HG03439 (cell line): ENCODE results near the gene ERBB3.
"Not testable (repeated sequence)": the region's sequence is repeated elsewhere in the genome, so short reads cannot be mapped to it uniquely, and the experiment has no call there.

Source experiments
- ATAC-seq: cut with Tn5 transposase; IDR thresholded peaks from one replicate; pipeline ENCODE4 v1.9.1; 2021; ENCODE audit warnings: mild to moderate bottlenecking, moderate library complexity; ENCODE audit not compliant: unreplicated experiment

Gene ERBB3

DNA sequence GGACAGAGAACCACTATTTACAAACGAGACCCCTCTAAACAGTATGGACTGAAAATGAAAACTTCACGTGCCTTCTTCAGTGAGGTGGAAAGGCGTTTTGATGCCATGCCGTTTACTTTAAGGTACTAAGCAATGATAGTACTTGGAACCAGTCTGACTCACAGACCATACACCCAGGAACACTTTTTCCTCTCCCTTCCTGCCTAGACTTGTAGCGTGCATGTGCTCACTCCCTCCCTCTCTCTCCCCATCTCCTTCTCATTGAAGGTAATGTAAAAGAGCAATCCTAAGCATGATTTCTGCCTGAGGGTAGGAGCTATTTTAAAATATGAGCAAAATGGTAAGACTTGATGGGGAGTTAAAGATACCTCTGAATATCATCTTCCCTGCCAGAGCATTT lies 30.6 kb downstream of the ERBB3 start:
- no peak for ATAC-seq

DNA sequence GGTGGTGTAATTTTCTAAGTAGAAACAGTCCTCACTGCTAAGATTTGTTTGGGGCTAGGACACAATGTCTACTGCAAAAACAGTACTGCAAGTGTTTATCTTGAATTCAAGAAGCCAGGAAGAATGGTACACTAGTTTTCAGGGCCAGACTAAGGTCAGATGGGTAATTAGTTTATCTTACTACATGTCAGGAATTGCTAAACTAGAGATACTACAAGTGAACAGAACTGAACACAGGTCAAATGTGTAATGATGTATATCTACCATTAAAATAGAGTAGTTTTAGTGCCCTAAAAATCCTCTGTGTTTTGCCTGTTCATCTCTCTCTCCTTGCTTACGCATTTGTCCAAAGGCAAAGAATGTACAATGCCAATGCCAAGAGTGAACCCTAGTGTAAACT lies 34.1 kb downstream of the ERBB3 start:
- no peak for ATAC-seq

DNA sequence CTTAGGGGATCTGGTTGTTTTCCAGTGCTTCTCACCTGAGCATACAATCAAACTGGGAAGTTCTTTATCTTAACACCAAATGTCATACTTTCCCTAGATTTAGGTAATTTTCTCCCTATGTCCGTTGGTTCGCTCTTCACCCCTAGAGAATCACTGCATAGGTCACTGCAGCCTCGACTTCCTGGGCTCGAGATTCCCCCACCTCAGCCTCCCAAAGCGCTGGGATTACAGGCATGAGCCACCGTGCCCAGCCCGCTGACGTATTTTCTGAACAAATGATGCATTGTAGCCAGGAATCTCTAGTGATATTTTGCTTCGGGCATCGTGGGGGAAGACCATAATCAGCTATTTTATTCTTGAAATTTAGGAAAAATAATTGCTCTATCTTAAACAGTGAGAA lies 35.4 kb downstream of the ERBB3 start:
- ATAC-seq = no peak

DNA sequence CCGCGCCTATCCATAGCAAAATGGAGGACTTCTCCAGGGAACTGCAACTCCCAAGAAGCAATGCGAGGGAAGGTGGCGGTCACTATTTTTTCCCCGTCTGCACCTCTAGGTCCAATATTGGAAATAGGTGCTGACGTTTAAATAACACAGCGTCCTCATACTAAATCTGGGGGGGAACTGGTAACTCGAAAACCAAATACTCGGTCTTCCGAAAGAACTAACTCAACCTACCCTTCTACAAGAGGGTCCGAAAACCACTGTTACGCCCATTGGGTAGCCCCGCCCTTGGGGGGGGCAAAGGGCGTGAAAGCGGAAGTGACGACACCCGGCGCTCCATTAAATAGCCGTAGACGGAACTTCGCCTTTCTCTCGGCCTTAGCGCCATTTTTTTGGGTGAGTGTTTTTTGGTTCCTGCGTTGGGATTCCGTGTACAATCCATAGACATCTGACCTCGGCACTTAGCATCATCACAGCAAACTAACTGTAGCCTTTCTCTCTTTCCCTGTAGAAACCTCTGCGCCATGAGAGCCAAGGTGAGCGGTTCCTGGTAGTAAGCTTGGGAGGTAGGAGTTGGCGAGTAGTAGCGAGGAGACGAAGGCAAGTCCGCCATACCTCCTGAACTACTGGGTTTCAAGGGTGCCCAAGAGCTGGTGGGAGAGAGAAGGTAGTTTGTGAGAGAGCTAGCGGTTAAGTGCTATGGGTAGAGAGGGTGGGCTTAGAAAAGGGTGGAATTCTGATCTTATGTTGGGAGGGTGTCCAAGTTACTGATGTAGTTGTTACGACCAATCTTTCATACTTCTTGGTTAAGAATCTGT lies 36.5 kb downstream of the ERBB3 start, which contains the start of gene RPL41:
Gene RPL41 (plus strand): TSS at position 367 of the 815 bp plus-strand sequence.
- ATAC-seq = peak; percentile 61

DNA sequence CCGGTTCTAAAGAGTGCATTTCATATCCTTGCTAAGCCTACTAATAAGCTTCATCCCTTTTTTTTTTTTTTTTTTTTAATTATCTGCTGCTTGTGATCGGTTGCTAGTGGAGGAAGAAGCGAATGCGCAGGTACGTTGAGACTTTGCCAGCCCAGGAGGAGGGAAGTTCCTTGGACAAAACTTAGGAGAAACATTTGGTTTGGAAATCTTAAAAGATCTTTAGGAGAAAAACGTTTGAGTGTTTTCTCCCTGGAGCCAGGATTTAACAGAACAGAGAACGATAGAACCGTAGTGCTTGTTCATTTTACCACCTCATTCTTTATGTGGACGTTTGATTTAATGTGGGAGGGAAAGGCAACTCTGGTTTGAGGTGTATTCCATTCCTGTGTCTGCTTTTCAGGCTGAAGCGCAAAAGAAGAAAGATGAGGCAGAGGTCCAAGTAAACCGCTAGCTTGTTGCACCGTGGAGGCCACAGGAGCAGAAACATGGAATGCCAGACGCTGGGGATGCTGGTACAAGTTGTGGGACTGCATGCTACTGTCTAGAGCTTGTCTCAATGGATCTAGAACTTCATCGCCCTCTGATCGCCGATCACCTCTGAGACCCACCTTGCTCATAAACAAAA lies 37.2 kb downstream of the ERBB3 start:
- ATAC-seq = not testable (repeated sequence)

DNA sequence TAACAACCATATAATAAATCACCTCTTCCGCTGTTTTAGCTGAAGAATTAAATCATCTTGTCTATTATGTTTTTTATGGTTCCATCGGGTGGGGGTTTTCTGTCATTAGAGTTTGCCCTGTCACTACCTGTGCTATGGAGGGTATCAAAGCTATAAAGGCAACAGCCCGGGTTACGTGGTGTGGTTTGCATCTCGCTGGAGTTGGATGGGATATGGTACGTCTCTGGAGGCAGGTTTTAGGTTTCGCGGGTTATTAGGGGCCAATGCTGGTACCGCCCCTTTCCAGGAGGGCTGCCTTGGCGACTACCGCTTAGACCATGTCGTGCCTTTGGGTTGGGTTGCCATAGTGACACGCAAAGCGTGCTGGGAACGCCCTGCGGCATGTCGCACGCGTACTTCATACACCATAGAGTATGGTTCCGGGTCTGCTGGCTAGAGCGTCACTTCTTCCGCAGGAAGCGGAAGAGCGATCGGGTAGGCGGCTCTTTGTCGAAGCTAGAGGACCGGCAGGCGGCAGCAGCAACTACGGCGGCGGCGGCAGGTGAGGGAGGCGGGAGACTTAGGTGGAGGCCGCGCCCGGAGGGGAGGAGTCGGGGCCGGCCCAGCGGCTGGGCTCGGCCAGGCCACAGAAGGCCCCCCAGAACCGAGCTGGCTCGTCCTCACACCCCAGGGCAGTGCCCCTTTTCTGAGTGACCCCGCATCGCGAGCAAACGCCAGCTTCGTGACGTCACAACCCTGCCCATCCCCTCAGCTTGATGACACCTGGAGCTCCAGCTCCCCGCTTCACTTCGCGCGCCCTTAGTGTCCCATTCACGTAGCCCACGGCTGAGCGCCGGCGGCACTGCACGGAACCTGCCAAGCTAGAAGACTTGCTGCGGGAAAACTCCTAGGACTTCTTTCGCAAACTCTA lies 38.1 kb downstream of the ERBB3 start, which contains the start of gene ZC3H10:
Gene ZC3H10 (plus strand): TSS at position 489 of the 910 bp plus-strand sequence. CDS start 2,297 bp downstream, outside the sequence.
- ATAC-seq = peak; percentile 78

DNA sequence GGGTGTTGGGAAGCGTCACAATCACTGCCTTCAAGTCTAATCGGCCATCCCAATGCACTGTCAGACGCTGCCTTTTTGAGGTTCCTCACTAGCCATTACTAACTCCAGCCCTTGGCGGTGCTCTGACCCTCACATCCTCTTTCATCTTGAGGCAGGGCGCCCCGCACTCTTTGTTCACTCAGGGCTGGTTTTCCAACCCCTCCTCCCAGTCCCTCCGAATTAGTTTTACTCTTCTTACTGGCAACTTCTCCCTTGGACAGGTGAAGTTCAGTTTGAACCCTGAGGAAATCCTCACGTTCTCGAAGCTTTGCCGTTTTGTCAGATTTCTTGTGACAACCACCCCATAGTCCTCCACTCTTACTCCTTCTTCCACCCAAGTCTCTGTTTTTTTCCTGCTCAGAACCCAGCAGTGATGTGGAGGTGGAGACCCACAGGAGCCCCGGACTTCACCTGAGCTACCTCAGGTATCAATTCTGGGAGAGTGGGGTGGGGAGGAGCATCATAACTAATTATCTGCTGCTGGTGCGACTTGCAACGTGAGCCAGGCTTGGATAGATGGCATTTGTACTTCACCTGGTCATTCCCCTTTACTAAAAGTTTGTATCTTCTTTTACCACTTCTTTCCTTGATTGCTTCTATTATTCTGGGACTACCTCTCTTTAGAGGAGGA lies 38.9 kb downstream of the ERBB3 start:
- ATAC-seq = no peak

DNA sequence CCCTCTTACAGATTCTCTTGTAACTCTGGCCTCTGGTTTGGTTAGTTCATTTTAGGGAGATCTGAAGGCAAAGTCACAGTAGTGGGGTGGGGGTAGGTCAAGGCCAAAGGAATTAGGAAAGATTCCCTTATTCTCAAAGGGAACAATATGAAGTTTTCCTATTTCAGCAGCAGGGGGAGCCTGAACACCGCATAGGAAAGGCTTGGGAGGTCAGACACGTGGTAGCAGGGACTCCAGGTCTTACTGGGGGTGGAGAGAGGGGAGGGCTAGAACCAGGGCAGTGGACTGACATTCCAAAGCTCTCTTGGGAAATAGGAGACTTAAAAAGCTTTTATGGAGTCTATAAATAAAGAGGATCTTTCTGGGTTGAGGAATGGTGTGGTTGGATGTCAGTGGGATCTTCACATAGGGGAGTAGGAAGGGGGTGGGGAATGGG lies 39.4 kb downstream of the ERBB3 start:
- ATAC-seq = no peak

DNA sequence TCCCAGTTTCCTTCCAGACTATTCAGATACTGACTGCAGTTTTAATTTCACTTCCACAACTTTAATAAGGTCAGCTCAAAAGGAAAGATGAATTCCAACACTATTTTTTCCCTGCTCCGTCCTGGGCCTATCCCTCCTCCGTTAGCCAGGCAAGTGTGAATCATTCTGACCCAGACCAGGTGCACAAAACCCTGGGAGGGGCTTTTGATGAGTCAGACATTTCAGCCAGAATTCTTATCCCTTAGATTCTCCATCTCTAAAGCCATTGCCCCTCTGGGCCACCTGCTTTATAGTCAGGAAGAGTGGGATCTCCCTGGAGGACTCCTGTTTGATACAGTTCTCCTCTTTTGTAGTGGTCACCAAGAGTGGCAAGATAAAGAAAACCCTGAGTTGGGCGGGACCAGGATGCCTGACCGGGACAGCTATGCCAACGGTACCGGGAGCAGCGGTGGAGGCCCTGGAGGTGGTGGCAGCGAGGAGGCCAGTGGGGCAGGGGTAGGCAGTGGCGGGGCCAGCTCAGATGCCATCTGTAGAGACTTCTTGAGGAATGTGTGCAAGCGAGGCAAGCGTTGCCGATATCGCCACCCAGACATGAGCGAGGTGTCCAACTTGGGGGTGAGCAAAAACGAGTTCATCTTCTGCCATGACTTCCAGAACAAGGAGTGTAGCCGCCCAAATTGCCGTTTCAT lies 40.3 kb downstream of the ERBB3 start:
- no peak for ATAC-seq

DNA sequence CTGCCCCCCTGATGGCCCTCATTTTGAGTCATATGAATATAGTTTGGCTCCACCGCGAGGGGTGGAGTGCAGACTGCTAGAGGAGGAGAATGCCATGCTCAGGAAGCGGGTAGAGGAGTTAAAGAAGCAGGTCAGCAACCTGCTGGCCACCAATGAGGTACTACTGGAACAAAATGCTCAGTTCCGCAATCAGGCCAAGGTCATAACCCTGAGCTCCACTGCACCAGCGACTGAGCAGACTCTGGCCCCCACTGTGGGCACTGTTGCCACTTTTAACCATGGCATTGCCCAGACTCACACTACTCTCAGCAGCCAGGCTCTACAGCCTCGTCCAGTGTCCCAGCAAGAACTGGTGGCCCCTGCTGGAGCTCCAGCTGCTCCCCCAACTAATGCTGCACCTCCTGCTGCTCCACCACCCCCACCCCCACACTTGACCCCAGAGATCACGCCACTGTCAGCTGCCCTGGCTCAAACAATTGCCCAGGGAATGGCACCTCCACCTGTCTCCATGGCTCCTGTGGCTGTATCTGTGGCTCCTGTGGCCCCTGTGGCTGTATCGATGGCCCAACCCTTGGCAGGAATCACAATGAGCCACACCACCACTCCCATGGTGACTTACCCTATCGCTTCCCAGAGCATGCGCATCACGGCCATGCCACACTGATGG lies 41.4 kb downstream of the ERBB3 start:
- ATAC-seq = no peak

DNA sequence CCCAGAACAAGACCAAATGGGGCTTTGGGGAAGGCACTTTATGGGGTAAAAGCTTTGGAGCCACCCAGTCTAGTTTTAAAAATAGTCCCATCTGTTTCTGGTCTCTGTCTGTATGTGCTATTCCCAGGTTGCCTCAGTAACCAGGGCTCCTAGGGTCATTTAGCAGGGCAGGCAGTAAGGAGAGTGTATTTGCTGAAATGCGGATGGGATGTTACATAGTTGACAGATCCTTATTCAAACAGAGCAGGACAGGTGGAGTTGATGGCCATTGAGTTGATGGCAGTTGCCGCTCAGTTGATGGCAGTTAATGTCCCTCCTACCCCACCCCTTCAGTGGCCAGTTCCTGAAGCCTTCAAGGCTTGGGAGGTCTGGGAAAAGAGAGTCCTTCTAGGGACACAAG lies 42.7 kb downstream of the ERBB3 start:
- no peak for ATAC-seq

DNA sequence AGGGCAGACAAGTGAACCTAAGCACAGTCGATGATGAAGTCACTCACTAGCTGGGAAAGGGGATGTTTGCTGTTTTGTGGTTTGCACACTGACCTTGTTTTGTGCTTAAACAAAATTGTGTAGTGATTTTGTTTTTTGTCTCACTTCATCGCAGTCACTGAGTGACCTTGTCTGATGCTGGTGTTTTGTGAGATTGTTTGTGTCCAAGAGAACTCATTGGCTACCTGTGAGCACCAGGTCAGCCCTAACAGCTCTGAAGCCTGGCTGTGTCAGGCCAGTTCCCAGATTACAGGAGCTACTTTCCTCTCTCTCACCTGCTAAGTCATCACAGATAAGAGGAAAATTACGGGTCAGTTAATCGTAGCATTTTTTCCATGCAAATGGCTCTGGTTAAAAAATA lies 44.2 kb downstream of the ERBB3 start:
- ATAC-seq = no peak

DNA sequence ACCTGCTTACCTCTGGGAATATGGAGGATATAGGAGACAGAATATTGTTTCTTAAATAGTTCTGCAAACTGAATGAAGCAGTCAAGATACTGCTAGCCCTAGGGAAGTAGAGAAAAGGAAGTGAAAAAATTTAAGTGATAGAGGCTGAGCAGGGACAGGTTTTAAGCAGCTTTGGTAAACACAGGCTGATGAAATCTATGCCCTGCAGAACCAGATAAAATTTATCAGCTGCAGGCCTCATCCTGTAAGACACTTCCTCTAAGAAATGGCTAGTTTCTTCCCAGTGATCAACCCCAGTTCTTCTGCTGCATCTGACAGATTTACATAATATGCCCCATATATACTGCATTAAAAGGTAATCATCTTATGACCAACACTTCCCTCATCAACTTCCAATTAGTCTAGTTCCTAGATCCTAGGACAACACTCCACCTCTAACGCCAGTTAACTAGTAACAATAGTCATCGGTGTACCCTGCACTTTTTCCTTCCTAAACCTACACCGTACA lies 46.8 kb downstream of the ERBB3 start:
- ATAC-seq = no peak

DNA sequence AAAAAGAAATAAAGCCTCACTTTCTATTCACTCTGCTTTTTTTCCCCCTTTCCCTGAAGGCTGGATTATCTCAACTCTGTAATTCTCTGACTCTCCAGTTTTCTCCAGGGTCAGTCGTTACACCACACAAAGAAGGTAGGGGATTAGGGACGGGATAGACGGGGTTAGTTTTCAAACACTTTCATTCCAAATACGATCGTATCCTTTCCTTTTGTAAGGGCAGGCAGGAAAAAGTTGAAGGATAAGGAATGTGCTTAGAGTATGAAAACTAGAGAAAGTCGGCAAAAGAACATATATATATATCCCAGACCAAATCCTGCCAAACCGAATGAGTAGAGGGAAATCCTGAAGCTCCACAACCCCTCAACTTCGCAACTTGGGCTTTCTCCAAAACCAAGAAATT lies 47.5 kb downstream of the ERBB3 start:
- ATAC-seq = no peak

DNA sequence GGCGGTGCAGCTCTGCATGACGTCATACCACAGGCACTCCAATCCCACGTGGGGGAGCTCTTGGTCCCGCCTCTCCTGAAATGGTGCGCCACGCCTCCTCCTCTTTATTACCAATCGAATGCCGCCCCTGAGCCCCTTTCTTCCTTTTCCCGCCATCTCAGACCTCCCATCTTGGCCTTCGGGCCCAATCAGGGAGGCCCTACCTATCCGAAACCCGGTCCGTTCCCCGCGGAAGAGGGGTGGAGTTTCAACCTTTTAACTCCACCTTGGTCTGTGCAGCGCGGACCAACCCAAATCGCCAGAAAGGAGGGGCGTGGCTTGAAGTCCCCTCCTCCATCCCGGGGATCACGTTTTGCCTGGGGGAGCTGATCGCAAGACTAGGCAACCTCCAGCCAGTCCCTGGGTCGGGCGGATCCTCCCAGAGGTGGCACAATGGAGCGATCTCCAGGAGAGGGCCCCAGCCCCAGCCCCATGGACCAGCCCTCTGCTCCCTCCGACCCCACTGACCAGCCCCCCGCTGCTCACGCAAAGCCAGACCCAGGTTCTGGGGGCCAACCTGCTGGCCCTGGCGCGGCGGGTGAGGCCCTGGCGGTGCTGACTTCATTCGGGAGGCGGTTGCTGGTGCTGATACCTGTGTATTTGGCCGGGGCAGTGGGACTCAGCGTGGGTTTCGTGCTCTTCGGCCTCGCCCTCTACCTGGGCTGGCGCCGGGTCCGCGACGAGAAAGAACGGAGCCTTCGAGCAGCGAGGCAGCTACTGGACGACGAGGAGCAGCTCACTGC lies 48.1 kb downstream of the ERBB3 start, which contains the start of gene ESYT1:
Gene ESYT1 (plus strand): TSS at position 380 of the 782 bp plus-strand sequence. CDS start 53 bp downstream, at position 433.
- peak; percentile 90 for ATAC-seq

DNA sequence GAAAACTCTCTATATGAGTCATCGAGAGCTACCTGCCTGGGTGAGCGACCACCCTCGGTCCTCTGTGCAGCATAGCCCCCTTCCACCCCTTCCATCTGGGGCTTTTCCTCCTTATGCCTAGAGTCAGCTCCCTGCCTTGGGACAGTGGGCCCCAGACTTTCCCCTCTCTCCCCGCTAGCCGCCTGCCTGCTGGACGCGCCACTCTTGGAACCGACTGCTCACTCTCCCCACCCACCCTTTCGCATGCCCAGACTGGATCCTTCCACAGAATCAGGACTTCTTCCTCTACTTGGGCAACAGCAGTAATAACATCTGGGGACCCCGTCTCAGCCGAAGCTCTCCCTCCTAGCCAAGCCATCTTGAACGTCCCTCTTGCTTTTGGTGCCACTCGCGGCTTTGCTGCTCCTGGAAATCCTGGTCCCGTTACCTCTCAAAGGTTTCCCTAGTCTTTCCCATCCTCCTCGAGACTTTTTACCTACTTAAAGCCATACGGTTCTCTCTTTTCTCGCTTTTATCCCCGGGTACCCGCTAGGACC lies 48.8 kb downstream of the ERBB3 start:
- ATAC-seq = no peak

DNA sequence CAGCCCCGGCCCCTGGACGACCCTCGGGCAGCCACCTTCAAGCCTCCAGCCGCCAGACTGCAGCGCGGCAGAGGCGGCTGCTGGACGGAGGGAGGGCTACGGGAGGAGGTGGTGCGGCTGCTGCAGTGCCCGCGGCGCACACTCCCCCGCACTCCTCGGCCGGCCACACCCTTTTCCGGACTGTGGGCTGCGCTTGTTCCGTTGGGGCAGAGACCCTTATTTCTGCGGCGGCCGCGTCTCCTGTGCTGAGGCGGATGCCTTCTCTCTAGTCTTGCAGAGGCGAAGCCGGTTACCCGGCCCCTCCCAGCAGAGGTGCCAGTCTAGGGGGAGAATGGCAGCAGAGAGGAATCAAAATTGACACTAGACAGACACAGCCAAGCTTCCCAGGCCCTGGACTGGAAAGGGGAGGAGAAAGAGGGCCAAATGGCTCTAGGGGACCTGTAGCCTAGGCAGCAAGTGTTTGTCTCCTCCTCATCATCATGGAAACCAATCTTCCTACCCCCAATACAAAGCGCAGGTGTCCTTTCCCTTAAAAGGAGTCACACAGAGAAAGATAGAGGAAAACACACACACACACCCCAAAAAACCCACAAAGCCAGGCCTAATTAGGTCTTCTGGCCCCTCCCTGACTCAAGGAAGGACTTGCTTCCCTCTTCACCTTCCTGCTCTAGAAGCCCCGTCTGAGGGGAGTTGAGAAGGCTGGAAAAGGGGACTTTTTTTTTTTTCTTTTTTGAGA lies 49.4 kb downstream of the ERBB3 start:
- no peak for ATAC-seq
